H7 (cell line): ENCODE measurements around the gene NAA25. TPM values are rescaled to one million over a fixed set of nuclear protein-coding genes. Genes with fewer than 3 reads are reported as not detected.
"Not testable (repeated sequence)": the region's sequence is repeated elsewhere in the genome, so short reads cannot be mapped to it uniquely, and the experiment has no call there.

Experiments used
- DNase-seq: peaks from one replicate; pipeline ENCODE4 v3.0.0; 2012
- H3K27me3 ChIP-seq: 2 replicates; pipeline ENCODE4 v1.6.0; 2011; ENCODE audit warnings: mild to moderate bottlenecking, low read length; ENCODE audit not compliant: control insufficient read depth, insufficient read depth
- H3K36me3 ChIP-seq: replicated peaks from 2 replicates; pipeline ENCODE4 v1.5.1; 2011; ENCODE audit warnings: low read length; ENCODE audit not compliant: control insufficient read depth, insufficient read depth
- H3K4me3 ChIP-seq: 2 replicates; pipeline ENCODE4 v1.5.1; 2011; ENCODE audit warnings: low read depth, mild to moderate bottlenecking, control low read depth, low read length, moderate library complexity; ENCODE audit not compliant: insufficient read depth
- total RNA-seq: library from RNA; depleted of rRNA; stranded (reverse); fragments of >200 nt; shearing (Covaris generic); gene quantifications from 2 replicates; pipeline ENCODE4 v1.2.3, GENCODE V29; 2014

NAA25 gene
- total RNA-seq, 1 experiment from 2014 or later: 23.2 TPM

DNA sequence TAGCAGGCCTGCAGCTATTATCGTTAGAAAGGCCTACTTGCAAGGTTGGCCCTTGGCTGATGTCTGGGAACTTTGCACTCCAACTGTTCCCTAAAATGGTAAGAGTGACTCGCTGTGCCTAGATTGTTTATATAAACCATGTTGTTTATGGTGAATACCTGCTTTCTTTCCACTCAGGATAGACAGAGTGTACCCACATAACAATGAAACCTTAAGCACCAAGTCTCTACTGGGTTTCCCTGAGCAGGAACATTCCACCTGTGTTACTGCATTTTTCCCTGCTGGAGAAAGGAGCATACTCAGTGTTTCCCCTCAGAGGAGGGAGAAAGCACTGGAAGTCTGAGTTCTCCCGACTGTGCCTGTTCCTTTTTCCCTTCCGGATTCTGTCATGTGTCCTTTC is 62.6 kb downstream of the NAA25 start:
- Histone ChIP-seq H3K4me3 (no peak overlapping the region), H3K36me3 (peaks cover 37% of the 10 kb centered on the region), H3K27me3 (no peaks in the 10 kb centered on the region)
- no peak for DNase-seq

DNA sequence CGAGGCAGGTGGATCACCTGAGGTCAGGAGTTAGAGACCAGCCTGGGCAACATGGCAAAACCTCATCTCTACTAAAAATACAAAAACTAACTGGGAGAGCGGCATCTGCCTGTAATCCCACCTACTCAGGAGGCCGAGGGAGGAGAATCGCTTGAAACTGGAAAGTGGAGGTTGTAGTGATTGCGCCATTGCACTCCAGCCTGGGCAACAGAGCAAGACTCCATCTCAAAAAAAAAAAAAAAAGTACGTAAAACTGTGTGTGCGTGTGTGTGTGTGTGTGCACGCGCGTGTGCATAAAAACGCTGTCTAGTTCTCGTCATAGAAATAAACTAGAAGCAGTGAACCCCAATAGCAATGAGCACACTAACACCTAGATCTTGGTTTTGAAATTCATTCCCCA is 72.0 kb downstream of the NAA25 start:
- not testable (repeated sequence) for H3K27me3 ChIP-seq, H3K4me3 ChIP-seq, DNase-seq
- H3K36me3 ChIP-seq: peaks cover 14% of the 10 kb centered on the region

DNA sequence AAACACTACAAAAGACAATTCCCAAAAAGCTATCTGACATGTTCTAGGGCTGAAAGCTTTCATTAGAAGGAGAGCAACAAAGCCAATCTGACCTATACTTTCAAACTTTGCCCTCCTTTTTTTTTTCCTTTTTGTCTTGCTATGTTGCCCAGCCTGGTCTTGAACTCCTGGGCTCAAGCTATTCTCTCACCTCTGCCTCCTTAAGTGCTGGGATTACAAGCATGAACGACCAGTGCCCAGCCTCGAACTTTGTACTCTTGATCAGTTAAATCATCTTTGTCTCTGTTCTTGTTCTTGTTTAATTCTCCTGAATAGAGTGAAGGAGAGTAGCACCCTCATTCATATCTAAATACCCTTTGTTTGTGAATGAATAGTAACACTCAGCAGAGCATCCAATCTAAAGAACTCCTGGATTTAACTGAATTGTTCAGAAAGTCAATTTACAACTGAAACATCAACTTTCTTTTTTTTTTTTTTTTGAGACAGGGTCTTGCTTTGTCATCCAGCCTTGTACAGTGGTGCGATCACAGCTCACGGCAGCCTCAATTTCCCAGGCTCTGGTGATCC is 73.3 kb downstream of the NAA25 start:
- no peaks in the 10 kb centered on the region for H3K27me3 ChIP-seq
- no peak for DNase-seq
- no peak overlapping the region for H3K4me3 ChIP-seq
- H3K36me3 ChIP-seq: peaks cover 20% of the 10 kb centered on the region

DNA sequence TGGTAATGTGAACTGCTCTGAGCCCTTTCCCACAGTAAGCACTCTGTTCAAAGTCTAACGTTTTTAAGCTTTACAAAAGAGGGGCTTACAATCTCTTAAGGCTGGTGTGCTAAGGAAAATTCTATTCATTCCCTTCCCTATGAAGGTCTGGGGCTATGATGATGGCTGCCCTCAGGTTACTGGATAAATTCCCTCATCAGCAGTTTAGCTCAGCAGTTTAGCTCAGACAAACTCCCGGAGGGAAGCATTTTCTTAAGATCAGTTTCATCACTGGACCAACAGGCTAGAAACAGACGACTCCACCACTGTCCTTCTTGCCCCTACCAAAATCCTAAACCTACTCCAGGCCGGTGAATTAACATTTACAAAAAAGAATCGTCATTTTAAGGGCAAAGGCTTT is 76.3 kb downstream of the NAA25 start:
- no peak for DNase-seq
- Histone ChIP-seq H3K36me3 (peaks cover 19% of the 10 kb centered on the region), H3K27me3 (no peaks in the 10 kb centered on the region), H3K4me3 (no peak overlapping the region)

DNA sequence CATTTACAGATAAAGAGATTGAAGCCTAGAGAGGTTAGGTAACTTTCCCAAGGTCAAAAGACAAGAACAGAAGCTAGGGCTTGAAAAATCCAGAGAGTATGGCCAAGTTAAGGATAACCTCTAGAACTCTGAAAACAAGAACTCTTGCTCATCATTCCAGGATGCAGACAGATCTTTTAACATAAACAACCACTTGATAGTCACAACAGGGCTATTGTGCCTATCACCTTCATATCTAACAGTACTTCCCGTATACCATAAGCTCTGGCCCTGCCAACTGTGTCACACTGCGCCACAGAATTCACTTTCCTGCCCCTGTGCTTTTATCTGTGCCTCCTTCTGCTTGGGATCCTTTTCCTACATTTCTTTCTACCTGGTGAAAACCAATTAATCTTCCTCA is 77.1 kb downstream of the NAA25 start:
- peaks cover 17% of the 10 kb centered on the region for H3K36me3 ChIP-seq
- no peaks in the 10 kb centered on the region for H3K27me3 ChIP-seq
- DNase-seq: no peak
- no peak overlapping the region for H3K4me3 ChIP-seq

DNA sequence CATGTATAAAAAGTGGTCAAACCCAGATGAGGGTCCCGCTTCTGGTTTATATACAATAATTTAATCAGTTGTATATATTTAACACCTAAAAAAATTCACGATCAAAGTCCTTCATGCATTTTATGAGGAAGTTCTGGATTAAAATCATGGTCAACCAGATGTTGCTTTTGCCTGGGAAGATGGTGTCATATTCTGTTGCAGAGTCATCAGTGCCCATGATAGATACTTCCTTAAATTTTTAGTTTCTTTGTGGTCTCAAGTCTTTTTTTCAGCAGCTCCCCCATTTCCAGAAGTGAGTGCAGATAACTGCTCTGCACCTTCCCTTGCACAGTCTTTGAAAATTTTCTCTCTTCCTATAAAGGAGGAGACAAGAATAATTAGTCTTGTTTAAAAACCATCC is 79.3 kb downstream of the NAA25 start:
- no peak for DNase-seq
- Histone ChIP-seq H3K27me3 (no peaks in the 10 kb centered on the region), H3K36me3 (peaks cover 16% of the 10 kb centered on the region), H3K4me3 (no peak overlapping the region)

DNA sequence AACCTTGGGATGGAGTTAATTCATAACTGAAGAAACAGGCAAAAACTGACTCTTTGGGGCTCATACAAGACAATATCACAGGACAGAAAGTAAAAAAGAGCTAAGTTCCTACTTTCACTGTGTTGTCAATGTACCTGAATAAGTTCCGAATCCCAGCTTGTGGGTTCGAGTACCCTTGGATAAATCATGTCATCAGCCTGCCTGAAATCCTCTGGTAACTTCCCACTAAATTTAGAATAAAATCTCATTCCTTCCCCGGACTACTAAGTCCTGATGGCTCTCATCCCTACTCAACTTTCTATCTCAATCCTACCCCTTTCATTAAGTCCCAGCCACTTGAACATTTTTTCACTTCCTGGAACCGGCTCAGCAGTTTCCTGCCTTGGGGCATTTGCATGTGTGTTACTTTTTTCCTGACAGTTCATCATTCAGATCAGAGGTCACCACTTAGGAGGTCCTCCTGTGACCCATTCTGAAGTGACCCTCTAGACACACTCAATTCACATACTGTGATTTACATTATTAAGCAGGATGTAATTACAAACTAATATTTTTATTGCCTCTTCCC is 82.7 kb downstream of the NAA25 start:
- H3K27me3 ChIP-seq: no peaks in the 10 kb centered on the region
- no peak overlapping the region for H3K4me3 ChIP-seq
- H3K36me3 ChIP-seq: peaks cover 17% of the 10 kb centered on the region
- no peak for DNase-seq

DNA sequence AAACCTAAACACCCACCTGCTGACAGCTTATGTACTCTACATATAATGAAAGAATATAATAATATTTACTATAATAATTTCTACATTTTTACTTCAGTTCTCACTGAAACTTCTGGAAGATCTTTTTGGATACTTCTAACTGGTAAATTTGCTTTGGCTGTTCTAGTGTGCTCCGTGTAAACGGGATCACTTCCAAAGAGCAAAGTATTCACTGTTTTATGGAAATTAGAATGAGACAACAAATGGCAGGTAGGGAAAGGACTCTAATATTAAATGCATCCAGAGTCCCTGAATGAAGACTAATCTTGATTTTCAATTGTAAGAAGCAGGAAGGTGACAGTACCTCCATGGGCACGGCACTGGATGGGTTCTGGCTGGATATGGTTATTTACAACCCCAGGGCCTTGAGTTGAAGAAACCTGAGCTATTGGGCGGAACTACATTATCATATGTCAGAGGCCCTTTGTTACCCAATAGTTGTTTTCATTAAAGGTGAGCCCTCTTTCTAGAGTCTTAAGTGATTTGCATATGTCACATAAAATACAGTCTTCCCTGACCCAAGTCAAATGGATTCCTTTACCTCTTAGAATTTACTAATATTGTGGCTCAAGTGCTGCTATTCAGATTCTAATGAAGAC is 84.7 kb downstream of the NAA25 start:
- H3K36me3 ChIP-seq: peaks cover 17% of the 10 kb centered on the region
- peak; percentile 60 for DNase-seq
- no peaks in the 10 kb centered on the region for H3K27me3 ChIP-seq
- H3K4me3 ChIP-seq: no peak overlapping the region

DNA sequence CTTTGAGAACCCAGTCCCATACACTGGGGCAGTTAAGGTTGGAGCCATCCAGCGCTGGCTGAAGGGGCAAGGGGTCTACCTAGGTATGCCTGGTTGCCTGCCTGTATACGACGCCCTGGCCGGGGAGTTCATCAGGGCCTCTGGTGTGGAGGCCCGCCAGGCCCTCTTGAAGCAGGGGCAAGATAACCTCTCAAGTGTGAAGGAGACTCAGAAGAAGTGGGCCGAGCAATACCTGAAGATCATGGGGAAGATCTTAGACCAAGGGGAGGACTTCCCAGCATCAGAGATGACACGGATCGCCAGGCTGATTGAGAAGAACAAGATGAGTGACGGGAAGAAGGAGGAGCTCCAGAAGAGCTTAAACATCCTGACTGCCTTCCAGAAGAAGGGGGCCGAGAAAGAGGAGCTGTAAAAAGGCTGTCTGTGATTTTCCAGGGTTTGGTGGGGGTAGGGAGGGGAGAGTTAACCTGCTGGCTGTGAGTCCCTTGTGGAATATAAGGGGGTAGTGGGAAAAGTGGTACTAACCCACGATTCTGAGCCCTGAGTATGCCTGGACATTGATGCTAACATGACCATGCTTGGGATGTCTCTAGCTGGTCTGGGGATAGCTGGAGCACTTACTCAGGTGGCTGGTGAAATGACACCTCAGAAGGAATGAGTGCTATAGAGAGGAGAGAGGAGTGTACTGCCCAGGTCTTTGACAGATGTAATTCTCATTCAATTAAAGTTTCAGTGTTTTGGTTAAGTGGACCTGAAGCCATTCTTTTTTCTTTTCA is 86.2 kb downstream of the NAA25 start:
- H3K4me3 ChIP-seq: no peak overlapping the region
- no peak for DNase-seq
- H3K27me3 ChIP-seq: no peaks in the 10 kb centered on the region
- H3K36me3 ChIP-seq: peaks cover 15% of the 10 kb centered on the region

DNA sequence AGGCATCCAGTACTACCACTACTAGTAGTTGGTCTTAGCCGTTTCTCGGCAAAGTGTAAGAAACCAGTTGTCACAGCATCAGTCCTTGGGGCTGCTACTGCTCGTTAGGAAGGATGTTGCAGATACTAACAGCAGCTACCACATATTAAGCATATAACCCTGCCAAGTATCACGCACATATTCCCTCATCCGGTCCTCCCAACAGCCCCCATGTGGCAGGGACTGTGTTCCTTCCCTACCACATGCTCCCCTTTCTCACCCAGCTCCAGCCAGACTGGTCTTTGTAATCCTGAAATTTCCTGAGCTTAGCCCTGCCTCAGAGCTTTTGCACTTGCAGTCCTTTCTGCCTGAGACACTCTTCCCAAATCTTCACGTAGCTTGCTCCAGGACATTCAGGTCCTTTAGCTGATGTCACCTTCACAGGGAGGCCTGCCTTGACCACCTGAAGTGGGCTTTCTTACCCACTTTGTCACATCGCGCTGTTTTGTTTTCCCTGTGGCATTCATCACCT is 87.6 kb downstream of the NAA25 start:
- no peak for DNase-seq
- Histone ChIP-seq H3K36me3 (peaks cover 17% of the 10 kb centered on the region), H3K27me3 (no peaks in the 10 kb centered on the region), H3K4me3 (no peak overlapping the region)

DNA sequence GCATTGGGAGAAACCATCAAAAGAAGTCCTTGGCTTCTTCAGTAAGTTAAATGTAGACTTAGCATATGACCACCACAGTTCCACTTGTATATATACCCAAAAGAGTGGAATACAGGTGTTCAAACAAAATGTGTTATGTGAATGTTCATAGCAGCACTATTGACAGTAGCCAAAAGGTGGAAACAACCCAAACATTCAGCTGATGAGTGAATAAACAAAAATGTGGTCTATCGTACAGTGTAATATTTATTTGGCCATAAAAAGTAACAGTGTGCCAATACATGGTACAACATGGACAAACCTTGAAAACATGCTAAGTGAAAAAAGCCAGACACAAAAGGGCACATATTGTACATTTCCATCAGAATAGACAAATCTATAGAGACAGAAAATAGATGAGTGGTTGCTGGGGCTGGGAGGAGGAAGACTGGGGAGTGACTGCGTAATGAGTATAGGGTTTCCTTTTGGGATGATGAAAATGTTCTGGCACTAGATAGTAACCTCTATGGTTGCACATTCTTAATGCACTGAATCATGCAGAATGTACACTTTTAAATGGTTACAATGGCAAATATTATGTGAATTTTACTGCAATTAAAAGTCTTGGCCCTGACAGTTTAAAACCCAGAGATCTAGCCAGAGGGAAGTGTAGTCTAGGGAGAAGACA is 89.9 kb downstream of the NAA25 start:
- Histone ChIP-seq H3K4me3 (no peak overlapping the region), H3K36me3 (peaks cover 21% of the 10 kb centered on the region), H3K27me3 (no peaks in the 10 kb centered on the region)
- DNase-seq: no peak

DNA sequence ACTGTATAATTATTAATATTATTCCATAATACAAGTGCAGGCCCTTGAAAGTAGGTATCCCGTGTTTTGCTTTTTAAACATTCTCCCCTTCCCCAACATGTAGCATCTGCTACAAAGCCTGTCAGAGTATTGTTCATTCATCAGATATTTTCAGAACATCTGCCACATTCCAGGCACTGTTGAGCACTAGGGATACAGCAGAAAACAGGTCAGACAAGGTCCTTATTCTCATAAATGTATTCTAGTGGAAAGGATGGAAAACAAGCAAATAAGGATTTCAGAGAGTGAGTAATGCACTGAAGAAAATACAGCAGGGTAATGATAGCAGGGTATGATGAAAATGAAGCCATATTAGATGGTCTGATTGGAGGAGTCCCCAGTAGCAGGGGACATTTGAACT is 91.5 kb downstream of the NAA25 start:
- H3K4me3 ChIP-seq: no peak overlapping the region
- H3K27me3 ChIP-seq: no peaks in the 10 kb centered on the region
- peaks cover 16% of the 10 kb centered on the region for H3K36me3 ChIP-seq
- no peak for DNase-seq

DNA sequence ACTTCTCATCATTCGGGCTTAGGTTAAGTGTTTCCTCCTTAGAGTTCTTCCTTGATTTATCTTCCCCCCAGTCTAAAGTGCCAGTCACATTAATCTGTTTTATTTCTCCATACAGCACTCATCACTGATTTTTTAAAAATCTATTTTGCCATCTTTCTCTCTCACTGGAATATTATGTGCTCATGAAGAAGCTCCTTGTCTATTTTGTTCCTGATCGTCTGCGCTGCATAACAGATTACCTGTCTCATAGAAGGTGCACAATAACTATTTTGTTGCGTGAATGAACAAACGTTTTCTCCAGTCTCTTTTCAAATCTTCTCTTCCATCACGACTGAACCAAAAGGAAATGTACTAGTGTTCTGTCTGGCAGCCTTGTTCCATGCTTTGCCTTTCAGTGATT is 92.6 kb downstream of the NAA25 start:
- no peak overlapping the region for H3K4me3 ChIP-seq
- DNase-seq: no peak
- peaks cover 13% of the 10 kb centered on the region for H3K36me3 ChIP-seq
- H3K27me3 ChIP-seq: no peaks in the 10 kb centered on the region

DNA sequence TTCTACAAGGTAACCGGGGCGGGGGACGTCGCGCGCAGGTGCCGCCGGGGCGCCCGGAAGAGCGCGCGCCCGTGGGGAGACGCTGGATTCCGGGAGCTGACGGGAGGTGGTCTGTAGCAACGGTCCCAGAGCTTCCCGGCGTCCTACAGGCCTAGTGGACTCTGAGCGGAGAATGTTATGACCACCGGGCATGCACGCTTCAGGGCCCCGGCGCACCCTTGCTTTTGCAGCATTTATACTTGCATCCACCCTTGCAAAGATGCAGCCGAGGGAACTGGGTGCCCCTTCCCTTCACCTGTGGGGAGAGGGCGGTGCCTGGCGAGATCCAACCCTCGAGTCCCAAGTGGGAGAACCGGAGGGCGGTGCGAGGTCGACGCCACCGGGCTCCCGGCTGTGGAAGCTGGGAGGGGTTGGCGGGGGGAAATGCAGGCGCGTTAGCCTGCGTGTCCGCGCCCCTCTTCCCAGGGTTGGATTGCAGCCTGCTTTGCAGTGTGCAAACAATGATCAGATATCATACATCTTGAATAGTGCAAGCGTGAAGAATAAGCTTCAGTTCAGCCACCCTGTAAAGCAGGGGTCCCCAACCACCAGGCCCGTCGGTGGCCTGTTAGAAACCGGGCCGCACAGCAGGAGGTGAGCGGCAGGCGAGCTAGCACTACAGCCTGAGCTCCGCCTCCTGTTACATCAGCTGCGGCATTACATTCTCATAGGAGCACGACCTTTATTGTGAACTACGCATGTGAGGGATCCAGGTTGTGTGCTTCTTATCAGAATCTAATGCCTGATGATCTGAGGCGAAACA is 94.8 kb downstream of the NAA25 start:
- Histone ChIP-seq H3K27me3 (no peaks in the 10 kb centered on the region), H3K4me3 (peak overlapping the region; percentile 91), H3K36me3 (peaks cover 8% of the 10 kb centered on the region)
- peak; percentile 70 for DNase-seq
